HG03558 (cell line): ENCODE measurements around the gene SUCLG1.
"Not testable (repeated sequence)": the region's sequence is repeated elsewhere in the genome, so short reads cannot be mapped to it uniquely, and the experiment has no call there.

Experiments used
- ATAC-seq: cut with Tn5 transposase; IDR thresholded peaks from one replicate; pipeline ENCODE4 v1.9.1; 2021; ENCODE audit warnings: moderate number of reproducible peaks; ENCODE audit not compliant: unreplicated experiment; ENCODE audit errors: extremely low read depth

SUCLG1 gene

DNA sequence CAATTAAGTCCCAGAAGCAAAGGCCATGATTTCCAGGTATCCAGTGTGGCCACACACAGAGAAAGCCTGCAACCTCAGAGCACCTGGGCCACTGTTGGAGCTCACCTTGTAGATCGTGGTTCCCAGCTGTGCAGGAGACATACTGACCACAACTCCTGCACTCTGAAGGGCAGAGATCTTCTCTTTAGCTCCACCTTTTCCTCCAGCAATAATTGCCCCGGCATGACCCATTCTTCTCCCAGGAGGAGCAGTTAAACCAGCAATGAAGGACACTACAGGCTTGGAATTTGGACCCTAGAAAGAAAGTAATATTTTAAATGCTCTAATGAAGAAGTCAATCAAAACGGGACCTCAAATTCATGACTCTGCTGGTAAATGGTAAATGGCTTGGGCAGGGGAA lies 33.8 kb downstream of the SUCLG1 start:
- ATAC-seq = no peak

DNA sequence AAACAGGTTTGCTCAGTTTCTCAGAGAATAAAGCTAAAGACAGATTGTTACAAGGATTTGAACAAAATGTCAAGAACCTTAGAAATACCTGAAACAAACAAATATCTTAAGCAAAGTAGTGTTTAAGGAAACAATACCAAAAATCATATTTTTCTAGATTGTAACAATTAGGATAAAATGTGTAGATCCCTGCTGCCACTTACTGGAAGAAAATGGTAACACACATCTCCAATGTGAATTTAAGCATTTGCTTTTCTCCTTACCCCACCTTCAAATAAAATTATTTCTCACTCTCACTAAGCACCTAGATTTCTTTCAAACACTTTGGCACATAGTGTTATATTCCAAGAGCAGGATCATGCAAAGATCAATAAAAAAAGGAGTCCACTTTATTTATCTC lies 34.9 kb downstream of the SUCLG1 start:
- no peak for ATAC-seq

DNA sequence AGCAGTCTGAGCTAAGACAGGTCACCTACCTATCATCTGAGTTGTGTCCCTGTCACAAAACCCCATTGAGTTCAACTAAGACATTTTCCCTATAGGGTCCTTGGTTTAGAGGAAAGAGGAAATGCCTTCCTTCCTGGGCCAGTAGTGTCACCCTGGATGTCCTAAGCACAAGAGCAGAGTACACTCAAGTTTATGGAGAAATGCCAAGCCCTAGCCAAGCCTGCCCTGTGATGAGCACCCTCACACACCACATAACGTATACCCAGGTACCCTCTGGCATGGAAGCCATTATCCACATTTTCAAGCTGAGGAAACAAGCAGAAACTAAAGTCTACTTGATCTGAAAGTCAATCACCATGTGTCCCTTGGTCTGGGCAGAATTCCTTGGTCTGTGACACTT lies 37.3 kb downstream of the SUCLG1 start:
- ATAC-seq = no peak

DNA sequence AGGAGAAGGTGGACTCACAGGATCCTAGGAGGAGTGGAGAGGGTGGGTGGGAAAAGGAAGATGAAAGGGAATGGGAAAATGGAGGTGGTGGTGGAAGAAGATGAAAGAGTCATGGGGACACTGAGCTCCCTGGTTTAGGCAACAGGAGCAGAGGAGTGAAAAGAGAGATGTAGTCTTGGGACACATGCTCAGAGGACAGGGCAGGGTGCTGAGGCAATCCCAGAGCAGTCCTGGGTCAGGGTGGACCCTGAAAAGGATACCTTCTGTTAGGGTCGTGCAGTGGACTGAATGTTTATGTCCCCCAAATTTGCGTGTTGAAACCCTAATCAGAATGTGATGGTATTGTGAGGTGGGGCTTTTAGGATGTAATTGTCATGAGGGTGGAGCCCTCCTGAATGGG lies 37.9 kb downstream of the SUCLG1 start:
- no peak for ATAC-seq

DNA sequence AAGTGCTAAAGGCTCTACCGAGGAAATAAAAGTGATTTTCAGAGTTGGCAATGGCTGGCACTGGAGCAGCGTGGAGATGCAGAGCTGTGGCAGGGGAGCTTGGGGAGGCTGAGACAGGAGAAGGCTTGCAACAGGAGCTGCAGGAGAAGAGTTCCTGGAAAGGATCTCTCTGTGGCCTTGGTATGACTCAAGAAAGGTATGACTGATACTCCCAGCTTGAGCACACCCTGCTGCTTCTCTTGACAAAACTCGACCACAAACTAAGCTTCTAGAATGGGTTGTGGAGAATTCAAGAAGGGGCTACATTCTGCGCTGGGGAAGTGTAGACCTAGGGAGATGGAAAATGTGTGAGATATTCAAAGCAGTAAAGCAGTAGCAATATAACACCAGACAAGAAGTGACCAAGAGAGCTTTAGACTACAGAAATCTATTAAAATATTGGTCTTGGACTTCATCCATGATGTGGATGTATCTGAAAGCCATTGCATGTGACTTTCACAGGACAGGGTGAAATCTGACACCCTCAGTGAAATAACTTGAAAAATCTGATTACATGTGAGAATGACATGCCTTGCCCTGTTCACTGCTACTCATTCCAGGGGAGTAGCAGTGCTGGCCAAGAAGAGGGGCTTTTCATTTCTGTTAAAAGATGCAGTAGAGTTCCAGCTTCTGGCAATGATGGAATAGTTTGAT lies 41.5 kb downstream of the SUCLG1 start:
- ATAC-seq = no peak

DNA sequence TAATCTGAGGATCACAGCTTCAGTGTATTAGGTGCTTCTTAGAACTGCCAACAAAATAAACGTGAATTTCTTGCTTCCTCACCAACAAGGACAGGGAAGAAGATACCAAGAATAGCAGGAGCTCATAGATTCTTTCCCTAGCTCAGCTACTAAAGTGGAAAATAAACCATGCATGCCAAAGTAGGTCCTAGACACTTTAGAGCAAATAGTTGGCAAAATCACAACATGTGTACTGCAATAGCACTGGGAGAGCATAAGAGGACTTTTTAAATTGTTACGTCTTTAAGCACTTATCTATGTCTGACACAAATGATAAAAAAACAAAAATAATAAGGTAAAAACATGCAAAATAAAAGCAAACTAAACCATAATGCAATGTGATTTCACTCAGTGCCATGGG lies 49.5 kb downstream of the SUCLG1 start:
- ATAC-seq = no peak

DNA sequence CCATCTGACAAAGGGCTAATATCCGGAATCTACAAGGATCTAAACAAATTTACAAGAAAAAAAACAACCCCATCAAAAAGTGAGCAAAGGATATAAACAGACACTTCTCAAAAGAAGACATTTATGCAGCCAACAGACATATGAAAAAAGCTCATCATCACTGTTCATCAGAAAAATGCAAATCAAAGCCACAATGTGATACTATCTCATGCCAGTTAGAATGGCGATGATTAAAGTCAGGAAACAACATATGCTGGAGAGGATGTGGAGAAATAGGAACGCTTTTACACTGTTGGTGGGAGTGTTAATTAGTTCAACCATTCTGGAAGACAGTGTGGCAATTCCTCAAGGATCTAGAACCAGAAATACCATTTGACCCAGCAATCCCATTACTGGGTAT lies 57.0 kb downstream of the SUCLG1 start:
- not testable (repeated sequence) for ATAC-seq

DNA sequence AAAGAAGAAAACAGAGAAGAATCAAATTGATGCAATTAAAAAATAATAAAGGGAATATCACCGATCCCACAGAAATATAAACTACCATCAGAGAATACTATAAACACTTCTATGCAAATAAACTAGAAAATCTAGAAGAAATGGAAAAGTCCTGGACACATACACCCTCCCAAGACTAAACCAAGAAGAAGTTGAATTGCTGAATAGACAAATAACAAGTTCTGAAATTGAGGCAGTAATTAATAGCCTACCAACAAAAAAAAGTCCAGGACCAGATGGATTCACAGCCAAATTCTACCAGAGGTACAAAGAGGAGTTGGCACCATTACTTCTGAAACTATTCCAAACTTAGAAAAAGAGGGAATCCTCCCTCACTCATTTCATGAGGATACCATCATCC lies 59.2 kb downstream of the SUCLG1 start:
- ATAC-seq = not testable (repeated sequence)

DNA sequence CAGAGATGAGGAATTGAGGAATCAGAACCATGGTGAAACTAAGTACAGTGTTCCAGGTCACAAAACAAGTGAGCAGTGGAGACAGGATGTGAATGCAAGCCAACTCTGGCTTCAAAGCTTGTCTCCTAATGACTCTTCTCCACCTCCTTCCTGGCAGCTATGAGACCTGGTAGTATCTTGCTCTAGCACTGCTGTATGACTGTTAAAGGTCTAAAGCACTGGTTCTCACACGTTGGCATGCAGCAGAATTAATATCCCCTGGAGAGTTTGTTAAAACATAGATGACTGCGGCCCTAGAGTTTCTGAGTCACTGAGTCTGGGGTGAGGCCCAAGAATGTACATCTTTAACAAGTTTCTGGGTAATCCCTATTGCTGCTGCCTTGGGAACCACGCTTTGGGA lies 63.3 kb downstream of the SUCLG1 start:
- ATAC-seq = no peak

DNA sequence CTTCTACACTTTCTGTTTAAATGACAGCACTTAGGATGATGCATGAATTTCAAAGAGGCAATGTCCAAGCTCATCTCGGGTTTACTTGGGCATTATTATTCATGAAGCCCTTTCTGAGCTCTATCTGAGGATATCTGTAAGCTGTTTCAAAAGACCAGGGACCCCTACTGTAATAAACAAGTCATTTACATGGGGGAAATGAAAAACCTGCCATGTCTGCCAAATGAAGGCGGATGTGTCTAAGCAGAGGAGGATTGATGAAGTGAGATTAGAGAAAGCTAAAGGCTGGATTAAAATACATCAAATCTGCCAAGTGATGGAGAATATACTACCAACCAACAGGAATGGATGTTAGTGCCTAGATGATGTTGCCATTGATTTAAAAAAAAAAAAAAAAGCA lies 64.5 kb downstream of the SUCLG1 start:
- no peak for ATAC-seq

DNA sequence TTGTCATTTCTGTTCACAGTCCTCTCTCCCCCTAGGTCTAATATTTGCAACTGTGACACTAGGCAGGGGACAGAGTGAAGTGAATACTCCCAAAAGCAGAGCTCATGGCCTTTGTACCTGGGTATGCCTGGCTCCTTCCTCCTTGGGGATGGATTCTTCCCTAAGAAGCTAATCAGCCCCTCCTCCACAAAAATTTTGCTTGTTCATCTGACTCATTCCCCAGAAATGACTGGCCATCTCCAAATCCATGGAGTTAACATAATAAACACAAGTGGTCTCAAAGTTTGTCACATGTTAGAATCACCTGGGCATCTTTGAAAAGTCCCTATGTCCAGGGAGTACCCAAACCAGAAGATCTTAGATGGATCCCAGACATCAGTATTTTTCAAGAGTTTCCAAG lies 65.3 kb downstream of the SUCLG1 start:
- ATAC-seq = no peak

DNA sequence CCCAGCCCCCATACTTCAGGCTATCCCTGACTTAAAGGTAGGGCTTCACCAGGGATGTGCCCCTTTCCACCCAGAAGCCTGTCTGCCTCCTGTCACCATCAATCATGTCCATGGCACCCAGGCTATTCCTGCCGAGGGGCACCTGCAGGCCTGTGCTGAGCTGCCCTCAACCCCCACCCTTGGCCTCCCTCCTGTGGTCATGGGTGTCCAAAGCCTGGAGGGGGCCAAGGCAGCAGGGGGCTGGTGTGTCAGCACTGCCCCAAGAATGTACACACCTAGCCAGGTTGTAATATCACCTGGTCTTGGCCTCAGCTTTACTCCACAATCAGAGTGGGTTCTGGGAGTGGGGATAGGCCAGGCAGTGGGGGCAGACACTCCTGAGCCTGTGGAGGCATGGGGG lies 69.3 kb downstream of the SUCLG1 start:
- ATAC-seq = no peak

DNA sequence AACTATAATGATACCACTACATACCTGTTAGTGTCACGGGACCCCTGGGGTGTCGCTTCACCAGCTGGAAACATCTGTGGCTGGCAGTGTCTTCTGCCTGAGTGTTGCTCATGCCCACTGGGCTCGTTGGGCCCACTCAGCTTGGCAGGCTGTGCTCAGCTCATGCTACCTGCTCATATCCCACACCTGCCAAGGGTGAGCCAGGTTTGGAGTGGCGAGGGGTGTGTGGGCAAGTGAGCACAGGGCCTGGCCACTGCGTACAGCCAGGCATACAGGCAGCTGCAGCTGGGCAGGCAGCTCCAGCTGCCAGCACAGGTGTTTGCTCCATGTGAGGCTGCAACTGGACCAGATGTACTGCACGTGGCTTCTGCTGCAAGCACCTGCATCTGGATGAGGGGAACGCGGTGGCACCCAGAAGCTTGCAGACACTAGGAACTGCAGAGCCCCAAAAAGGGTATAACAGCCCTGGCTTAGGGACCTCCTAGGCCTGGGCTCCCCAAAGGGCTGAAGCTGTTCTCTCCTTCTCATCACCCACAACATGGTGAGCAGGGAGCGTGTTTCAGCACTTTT lies 70.1 kb downstream of the SUCLG1 start:
- ATAC-seq = no peak

DNA sequence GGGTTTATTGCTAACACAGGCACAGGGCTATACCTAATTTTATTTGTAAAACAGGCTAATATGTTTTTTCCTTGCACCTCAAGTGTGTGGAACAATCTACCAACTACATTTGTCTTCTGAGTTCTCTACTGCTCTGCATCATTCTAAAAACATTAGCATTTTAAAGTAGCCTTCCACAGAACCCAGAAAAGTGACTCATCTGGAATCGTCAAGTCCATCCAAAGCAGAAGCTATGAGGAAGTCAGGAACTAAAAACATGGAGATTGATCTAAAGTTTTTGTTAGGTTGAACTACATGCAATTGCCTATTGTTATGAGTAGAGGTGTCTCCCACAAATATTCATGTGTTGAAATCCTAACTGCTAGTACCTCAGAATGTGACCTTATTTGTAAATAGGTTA lies 70.9 kb downstream of the SUCLG1 start:
- no peak for ATAC-seq

DNA sequence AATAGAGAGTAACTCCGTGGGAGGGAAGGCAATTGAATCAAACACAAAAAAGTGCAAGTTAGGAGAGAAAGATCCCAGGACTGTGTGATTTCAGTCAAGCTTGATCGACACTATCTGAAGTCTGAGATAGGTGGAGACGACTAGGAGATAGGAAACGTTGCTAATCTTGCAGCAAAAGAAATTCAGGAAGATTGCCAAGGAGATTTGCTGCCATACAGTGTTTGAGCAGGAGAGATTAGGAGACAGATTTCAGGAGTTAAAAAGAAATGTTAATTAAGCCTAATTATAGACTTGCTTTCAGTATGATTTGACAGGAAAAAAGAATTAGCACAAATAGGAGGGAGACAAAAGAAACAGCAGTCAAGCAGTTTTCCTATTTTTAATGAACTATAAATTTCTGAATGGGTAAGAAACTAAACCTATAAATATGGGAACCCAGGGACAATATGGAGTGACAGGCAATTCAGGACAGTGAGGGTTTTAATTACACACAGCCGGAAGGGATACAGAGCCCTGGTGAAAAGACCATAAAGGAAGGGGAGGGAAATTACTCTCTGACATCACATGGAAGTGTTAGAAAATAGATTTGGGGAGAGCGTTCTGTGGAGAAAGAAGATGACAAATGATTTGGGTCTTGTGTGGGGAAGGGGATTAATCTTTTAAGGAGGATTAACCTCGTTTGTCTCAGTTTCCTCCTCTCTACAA lies 72.6 kb downstream of the SUCLG1 start:
- ATAC-seq = no peak

DNA sequence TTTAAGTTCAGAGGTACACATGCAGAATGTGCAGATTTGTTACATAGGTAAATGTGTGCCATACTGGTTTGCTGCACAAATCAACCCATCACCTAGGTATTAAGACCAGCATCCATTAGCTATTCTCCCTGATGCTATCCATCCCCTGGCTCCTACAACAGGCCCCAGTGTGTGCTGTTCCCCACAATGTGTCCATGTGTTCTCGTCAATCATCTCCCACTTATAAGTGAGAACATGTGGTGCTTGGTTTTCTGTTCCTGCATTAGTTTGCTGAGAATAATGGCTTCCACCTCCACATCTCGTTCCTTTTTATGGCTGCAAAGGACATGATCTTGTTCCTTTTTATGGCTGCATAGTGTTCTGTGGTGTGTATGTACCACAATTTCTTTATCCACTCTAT lies 75.8 kb downstream of the SUCLG1 start:
- ATAC-seq = no peak

DNA sequence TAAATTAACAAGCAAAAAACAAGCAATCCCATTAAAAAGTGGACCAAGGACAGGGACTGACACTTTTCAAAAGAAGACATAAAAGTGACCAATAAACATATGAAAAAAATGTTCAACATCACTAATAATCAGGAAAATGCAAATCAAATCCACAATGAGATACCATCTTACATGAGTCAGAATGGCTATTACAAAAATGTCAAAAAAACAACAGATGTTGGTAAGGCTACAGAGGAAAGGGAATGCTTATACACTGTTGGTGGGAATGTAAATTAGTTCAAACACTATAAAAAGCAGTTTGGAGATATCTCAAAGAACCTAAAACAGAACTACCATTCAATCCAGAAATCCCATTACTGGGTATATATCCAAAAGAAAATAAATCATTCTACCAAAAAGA lies 78.2 kb downstream of the SUCLG1 start:
- no peak for ATAC-seq

DNA sequence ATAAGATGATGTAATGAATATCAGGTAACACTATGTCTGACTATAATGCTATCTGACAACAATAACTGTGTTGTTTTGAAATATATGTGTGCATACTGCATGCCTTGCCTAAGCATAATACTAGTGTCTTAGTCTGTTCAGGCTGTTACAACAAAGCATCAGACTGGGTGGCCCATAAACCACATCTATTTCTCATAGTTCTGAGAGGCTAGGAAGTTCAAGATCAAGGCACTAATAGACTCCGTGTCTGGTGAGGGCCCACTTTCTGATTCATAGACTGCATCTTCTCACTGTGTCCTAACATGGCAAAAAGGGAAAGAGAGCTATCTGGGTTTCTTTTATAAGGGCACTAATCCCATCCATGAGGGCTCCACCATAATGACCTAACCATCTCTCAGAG lies 80.1 kb downstream of the SUCLG1 start:
- ATAC-seq = no peak

DNA sequence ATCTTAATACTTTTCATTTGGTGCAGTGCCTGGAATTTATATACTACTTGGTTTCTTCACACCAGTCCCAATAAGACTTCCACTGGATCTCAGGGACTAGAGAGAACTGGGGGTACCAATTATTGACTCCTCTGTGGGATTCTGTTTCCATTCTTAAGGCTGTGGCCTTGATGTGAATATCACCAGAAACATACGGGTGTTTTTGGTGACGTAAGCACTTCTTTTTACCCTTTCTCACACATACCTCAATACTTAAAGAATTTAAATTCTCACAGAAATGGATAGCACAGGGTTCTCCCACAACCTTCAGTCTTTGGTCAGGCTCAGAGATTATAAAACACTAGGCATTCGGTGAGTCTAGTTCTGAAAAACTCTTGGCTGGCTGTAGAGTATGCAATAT lies 84.1 kb downstream of the SUCLG1 start:
- ATAC-seq = no peak

DNA sequence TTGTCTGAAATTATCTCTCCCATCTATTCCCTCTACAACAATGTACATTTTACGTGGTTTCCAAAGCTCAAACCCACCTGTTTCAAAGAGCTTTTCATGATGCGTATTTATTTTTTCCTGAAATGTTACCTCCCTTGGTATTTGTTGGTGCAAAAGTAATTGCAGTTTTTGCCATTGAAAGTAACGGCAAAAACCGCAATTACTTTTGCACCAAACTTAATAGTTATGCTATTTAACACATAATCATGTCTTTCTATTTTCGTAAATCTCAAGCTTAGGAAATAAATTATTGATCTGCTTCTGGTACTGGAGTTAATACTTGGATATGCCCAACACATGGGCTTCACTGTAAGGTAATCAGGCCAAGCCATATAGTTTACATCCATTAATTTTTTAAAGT lies 85.2 kb downstream of the SUCLG1 start:
- no peak for ATAC-seq
